Heart left ventricle (tissue), 16 donors: Measurements from ENCODE around the gene CYTH1. TPM values are rescaled to one million over a fixed set of nuclear protein-coding genes. Genes with fewer than 3 reads are reported as not detected.

ENCODE experiments used
- ATAC-seq, 4 donors: fragments of 200-7000 bp; cut with Tn5 transposase; one replicate each; pipeline ENCODE4 v1.9.1; 2020 to 2022; ENCODE audit warnings: moderate library complexity in 4 of 4, mild to moderate bottlenecking in 3 of 4, moderate number of reproducible peaks in 1 of 4
- DNase-seq, 5 donors: peaks; one replicate each; pipeline ENCODE4 v3.0.0-alpha.2; 2020
- H3K27ac ChIP-seq, 12 donors: fragments of 200-600 bp; sonication (generic) in 4 of 12; one replicate each; pipeline versions ENCODE4 v1.5.0 to v1.8.0; 2016 to 2022; ENCODE audit warnings: mild to moderate bottlenecking in 2 of 12
- H3K27me3 ChIP-seq, 9 donors: fragments of 200-600 bp; sonication (generic) in 2 of 9; one replicate each; pipeline versions ENCODE4 v1.5.1 to v1.8.0; 2016 to 2022; ENCODE audit warnings: mild to moderate bottlenecking in 3 of 9
- H3K36me3 ChIP-seq, 9 donors: fragments of 200-600 bp; sonication (generic) in 2 of 9; one replicate each; pipeline versions ENCODE4 v1.5.0 to v1.8.0; 2018 to 2022; ENCODE audit warnings: mild to moderate bottlenecking in 2 of 9
- H3K4me1 ChIP-seq, 12 donors: fragments of 200-600 bp; sonication (generic) in 4 of 12; one replicate each; pipeline versions ENCODE4 v1.5.0 to v1.8.0; 2016 to 2022; ENCODE audit warnings: mild to moderate bottlenecking in 3 of 12
- H3K4me3 ChIP-seq, 12 donors: fragments of 200-600 bp; sonication (generic) in 4 of 12; one replicate each; pipeline versions ENCODE4 v1.5.0 to v1.8.0; 2017 to 2022; ENCODE audit warnings: mild to moderate bottlenecking in 9 of 12, moderate library complexity in 4 of 12
- H3K9me3 ChIP-seq, 12 donors: fragments of 200-600 bp; sonication (generic) in 4 of 12; one replicate each; pipeline versions ENCODE4 v1.5.0 to v1.8.0; 2016 to 2022; ENCODE audit warnings: mild to moderate bottlenecking in 1 of 12
- POLR2A ChIP-seq, 2 donors: fragments of 450-650 bp; IDR thresholded peaks; one replicate each; pipeline ENCODE4 v1.6.1; 2017; ENCODE audit warnings: antibody characterized with exemption in 2 of 2, mild to moderate bottlenecking in 2 of 2, moderate library complexity in 2 of 2
- WGBS, 4 donors: extraction: QIAGEN DNeasy Blood & Tissue Kit in 2 of 4; methylation state at CpG; one replicate each; pipeline versions ENCODE4 v1.1.5 to v1.1.7; 2013 to 2018; 5-methylcytosine and 5-hydroxymethylcytosine counted together
- intact Hi-C, 10 donors: fragments of 100-400 bp; cut with DNase I; formaldehyde crosslinking; loops; one replicate each; pipeline versions ENCODE4 v1.11.1 to v1.14.2; 2022
- polyA plus RNA-seq, 2 donors: library from polyadenylated mRNA; stranded (reverse); fragments of 200-250 nt; gene quantifications; one replicate each; pipeline ENCODE4 v1.2.3, GENCODE V29; 2013
- total RNA-seq, 9 donors: library from RNA; depleted of rRNA in 2 of 9; stranded (reverse); fragments of >200 nt in 2 of 9; fragmentation: NEBNext Ultra II Directional in 3 of 9; extraction: Animal tissue kit (Norgen Biotek cat#: 25700) in 3 of 9; gene quantifications; one replicate each; pipeline versions ENCODE4 v1.1.0 to v1.2.4, GENCODE V29; 2016 to 2023
- TF ChIP-seq, protein P1 (sequence below), 12 donors: fragments of 200-600 bp; sonication (generic) in 4 of 12; IDR thresholded peaks; one replicate each; pipeline versions ENCODE4 v1.5.0 to v1.8.0; 2018 to 2022; ENCODE audit warnings: antibody characterized with exemption in 12 of 12, mild to moderate bottlenecking in 5 of 12
- donor health status: ischemic (EF 13 %, LVEDD 7.1; RV severe dilation, severe dysfunction).
- donor health status: healthy with polysubstance abuse.
- donor health status: DM: no; HTN: yes; CAD: no.
- donor health status: DM: no; HTN: no; CAD: no.
- donor health status: ischemic (EF 25% LVEDD 6.9; RV normal size, moderate dysfunction).
- donor health status: ischemic (EF 25% LVEDD 5.7; RV mildly dilated, moderate dysfunction).
- donor health status: healthy.
- donor health status: DM: yes; HTN: yes; CAD: no.
- donor health status: ischemic (EF 35%, LVEDD 5.7; RV mildly dilated, moderate dysfunction).
- donor health status: nonischemic (EF 11% LVEDD 7.7; RV severe dilation, severe dysfunction).
- donor health status: DM: yes; HTN: yes; CAD: no.
- donor health status: PGD.
- donor health status: ischemic (EF 29% LVEDD 5.4; RV normal size, mild dysfunction).
- donor health status: nonischemic (EF 23%, LVEDD 6.1; RV moderate dilation, normal function).

The CYTH1 gene
- total and polyA plus RNA-seq, 11 donors = 20.0 to 59.1 (median 30.9) TPM

DNA sequence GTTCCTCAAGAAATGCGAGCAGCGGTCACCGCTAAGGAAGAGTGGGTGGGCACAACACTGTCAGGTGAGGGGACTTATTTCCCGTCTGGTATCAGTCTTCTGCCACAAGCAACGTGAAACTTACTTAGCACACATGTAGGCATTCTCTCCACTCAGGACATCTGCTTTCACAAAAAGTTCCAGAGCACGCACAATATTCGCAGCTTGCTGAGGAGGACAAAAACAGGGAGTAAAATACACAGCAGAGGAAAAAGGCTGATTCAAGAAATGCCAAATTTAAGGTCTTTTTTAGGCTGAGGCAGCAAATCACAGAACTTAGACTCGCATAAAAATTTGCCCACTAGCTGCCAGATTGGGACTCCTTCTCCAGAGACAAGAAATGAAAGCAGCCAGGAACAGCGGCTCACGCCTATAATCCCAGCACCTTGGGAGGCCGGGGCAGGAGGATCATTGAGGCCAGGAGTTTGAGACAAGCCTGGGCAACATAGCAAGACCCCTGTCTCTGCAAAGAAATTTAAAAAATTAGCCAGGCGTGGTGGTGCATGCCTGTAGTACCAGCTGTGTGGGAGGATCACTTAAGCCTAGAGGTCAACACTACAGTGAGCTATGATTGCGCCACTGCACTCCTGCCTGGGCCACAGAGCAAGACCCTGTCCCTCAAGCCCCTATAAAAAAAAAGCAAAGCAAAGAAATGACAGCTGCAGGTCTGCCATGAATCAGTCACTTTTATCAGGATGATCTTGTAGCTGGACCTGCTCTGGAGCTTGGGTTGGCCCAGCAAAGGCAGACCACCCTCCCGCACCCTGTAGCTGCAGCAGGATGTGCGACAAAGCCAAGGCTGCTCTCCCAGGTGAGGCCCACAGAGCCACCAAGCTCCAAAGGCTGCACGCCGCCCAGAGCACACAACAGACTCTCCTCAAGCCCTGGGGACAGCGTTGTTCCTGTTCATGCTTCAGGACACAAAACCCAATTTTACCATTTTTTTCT is 38.0 kb upstream of the CYTH1 start:
- no peak for DNase-seq
- WGBS, 4 donors = 94 to 96% (median 95%) methylated on average over 18 of the region's 18 CpGs
- intact Hi-C loops = no loop called here
- Histone ChIP-seq H3K9me3 (no peaks in the 10 kb centered on the region), H3K36me3 (peaks cover 0 to 100% (median 99%) of the 10 kb centered on the region in 9 donors), H3K27ac (peak overlapping the region in 5 of 12 donors; percentile 29 to 91 (median 71)), H3K4me3 (no peak overlapping the region), H3K27me3 (no peaks in the 10 kb centered on the region), H3K4me1 (peaks cover 0 to 27% (median 3%) of the 10 kb centered on the region in 12 donors)
- peak in 1 of 4 donors; percentile 31 for ATAC-seq
- no peak for TF ChIP-seq POLR2A (IDR thresholded peaks at IDR 0.05)
- TF ChIP-seq, protein P1, sequence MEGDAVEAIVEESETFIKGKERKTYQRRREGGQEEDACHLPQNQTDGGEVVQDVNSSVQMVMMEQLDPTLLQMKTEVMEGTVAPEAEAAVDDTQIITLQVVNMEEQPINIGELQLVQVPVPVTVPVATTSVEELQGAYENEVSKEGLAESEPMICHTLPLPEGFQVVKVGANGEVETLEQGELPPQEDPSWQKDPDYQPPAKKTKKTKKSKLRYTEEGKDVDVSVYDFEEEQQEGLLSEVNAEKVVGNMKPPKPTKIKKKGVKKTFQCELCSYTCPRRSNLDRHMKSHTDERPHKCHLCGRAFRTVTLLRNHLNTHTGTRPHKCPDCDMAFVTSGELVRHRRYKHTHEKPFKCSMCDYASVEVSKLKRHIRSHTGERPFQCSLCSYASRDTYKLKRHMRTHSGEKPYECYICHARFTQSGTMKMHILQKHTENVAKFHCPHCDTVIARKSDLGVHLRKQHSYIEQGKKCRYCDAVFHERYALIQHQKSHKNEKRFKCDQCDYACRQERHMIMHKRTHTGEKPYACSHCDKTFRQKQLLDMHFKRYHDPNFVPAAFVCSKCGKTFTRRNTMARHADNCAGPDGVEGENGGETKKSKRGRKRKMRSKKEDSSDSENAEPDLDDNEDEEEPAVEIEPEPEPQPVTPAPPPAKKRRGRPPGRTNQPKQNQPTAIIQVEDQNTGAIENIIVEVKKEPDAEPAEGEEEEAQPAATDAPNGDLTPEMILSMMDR (IDR thresholded peaks at IDR 0.05) = no peak

DNA sequence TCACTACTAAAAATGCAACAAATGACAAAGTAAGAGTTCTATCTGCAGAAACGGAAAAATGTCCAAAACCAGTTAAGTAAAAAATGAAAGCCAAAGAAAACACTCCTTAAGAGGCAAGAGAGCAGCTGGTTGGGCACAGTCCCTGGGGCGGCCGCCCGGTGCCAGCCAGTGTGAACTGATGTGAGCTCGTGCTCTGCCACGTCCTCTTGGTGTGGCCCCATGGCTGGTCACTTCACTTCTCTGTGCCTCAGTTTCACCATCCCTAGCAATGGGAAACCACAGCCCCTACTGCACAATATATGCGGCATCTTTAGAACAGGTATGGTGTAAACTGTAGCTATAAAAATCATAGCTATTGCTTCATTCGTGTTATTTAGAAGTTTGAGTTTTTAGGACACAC is 37.3 kb upstream of the CYTH1 start:
- no peaks in the 10 kb centered on the region for H3K27me3 ChIP-seq
- DNase-seq = no peak
- peaks cover 0 to 100% (median 99%) of the 10 kb centered on the region in 9 donors for H3K36me3 ChIP-seq
- intact Hi-C loops = no loop called here
- no peaks in the 10 kb centered on the region for H3K9me3 ChIP-seq
- TF ChIP-seq, protein P1 (IDR thresholded peaks at IDR 0.05) = no peak
- TF ChIP-seq POLR2A (IDR thresholded peaks at IDR 0.05) = no peak
- 79 to 83% (median 82%) methylated on average over 8 of the region's 8 CpGs for WGBS, 4 donors
- peaks cover 0 to 27% (median 3%) of the 10 kb centered on the region in 12 donors for H3K4me1 ChIP-seq
- H3K27ac ChIP-seq = peak overlapping the region in 8 of 12 donors; percentile 20 to 91 (median 56)
- ATAC-seq = no peak
- H3K4me3 ChIP-seq = no peak overlapping the region

GRCh38 chr17:78818932-78819331 is 36.9 kb upstream of the CYTH1 start:
- TF ChIP-seq, protein P1 (IDR thresholded peaks at IDR 0.05) = no peak
- no peak for TF ChIP-seq POLR2A (IDR thresholded peaks at IDR 0.05)
- H3K27me3 ChIP-seq = no peaks in the 10 kb centered on the region
- H3K4me1 ChIP-seq = peaks cover 0 to 27% (median 3%) of the 10 kb centered on the region in 12 donors
- H3K9me3 ChIP-seq = no peaks in the 10 kb centered on the region
- peak overlapping the region in 8 of 12 donors; percentile 20 to 91 (median 46) for H3K27ac ChIP-seq
- ATAC-seq (peak in 2 of 4 donors; percentile 24 to 81), DNase-seq (peak in 1 of 5 donors; percentile 56)
- intact Hi-C loops = no loop called here
- H3K36me3 ChIP-seq = peaks cover 0 to 100% (median 99%) of the 10 kb centered on the region in 9 donors
- WGBS, 4 donors = 49 to 59% (median 53%) methylated on average over 6 of the region's 6 CpGs
- peak overlapping the region in 1 of 12 donors; percentile 4 for H3K4me3 ChIP-seq
